HG02885 (cell line): ENCODE measurements around the gene C17orf67.

Experiments
- ATAC-seq: cut with Tn5 transposase; IDR thresholded peaks from one replicate; pipeline ENCODE4 v1.9.1; 2021; ENCODE audit warnings: mild to moderate bottlenecking; ENCODE audit not compliant: unreplicated experiment, poor library complexity

C17orf67 gene

DNA sequence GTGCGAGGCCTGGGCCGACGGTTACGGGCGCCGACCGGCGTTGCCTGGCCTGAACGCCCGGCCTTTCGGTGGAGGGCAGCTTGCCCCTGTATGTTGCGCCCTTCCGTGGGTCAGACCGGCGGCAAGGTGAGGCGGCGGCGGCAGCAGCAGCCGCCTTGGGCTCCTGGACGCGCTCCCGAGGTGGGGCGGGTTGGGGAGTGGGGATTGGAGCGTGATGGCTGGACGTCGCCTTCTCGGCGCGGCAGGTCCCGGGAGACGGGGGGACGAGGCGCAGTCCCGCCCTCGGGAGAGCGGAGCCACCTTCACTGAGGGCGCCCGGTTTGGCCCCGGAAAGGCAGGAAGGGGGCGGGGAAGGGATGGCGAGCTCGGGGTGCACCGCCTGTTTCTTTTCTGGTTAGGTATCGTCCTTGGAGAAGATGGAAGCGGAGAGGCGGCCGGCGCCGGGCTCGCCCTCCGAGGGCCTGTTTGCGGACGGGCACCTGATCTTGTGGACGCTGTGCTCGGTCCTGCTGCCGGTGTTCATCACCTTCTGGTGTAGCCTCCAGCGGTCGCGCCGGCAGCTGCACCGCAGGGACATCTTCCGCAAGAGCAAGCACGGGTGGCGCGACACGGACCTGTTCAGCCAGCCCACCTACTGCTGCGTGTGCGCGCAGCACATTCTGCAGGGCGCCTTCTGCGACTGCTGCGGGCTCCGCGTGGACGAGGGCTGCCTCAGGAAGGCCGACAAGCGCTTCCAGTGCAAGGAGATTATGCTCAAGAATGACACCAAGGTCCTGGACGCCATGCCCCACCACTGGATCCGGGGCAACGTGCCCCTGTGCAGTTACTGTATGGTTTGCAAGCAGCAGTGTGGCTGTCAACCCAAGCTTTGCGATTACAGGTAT, 902 bp upstream of the C17orf67 start:
- peak; percentile 34 for ATAC-seq

DNA sequence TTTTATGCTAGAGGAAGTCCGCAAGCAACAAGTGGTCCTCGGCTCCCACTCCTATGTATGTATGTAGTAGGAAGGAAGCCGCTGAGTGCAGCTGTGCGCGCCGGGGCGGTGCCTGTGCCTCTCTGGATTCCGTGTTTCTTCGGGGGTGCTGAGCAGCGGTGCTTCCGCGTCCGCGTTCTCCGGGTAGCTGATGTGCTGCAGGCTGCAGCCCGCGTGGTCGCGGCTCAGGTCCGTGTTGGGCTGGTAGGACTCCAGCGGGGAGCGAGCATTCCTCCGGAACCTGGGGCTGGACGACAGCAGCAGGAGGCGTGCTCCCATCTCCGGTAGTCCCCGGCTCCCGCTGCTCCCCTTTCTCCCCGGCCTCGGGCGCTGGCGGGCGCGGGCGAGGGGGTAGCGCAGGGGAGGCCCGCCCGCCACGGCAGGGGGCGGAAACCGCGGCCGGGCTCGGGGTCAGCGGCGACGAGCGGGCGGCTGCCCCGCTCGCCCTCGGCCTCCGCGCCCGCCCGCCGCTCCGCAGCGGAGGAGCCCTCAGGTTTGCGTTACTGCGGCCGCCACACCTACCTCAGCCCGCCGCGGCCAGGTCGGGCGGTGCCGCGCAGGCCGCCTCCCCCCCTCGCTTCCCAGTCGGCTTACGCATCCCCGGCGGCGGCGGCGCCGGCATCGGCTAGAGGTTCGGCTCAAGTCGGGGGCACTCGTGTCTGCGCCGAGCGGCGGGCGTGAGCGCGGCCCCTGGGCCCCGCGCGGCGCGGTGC, 487 bp downstream of the C17orf67 start:
- ATAC-seq, result peak; percentile 51

DNA sequence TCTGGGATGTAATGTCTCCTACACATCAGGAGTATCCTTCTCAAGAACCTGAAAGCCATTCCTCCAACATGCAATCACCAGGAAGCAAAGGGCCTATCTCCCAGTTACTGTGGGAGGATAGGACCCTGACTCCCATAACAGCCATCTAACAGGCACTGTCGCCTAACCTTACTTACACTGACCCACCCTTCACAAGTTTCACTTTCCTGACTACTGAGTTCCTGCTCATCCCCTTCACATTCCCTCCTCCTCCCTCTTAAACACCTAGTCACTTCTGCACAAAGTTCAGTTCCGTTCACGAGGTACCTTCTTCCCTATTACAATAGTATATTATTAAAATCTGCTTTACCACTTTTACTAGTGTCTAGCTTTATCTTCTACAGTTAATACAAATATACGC, 1.3 kb downstream of the C17orf67 start:
- no peak for ATAC-seq

DNA sequence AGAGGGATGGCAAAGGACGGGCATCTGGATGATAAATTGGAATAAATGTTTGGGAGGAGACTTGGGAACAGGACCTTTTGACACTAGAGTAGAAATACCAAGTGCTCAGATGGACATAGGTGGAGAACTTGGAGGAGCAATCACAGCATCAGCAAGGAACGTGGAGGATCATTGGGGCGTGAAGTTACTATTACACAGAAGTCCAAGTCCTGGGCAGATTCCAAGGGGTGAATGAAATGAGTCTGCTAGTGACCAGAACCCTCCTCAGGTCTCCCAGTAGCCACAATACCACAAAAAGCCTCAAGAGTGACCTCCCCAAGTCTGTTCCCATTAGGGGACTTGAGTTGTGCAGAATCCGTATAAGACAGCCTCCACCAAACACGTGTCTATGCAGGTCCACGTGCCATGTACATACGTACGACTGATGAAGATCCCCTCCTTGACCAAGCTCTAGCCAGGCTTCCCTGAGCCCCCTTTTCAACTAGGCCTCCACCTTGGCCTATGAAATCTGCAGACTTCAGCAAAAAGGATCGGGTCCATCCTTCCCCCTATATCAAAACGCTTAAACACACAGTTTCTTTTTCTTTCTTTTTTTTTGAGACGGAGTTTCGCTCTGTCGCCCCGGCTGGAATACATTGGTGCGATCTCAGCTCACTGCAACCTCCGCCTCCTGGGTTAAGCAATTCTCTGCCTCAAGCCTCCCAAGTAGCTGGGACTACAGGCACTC, 2.2 kb downstream of the C17orf67 start:
- no peak for ATAC-seq

DNA sequence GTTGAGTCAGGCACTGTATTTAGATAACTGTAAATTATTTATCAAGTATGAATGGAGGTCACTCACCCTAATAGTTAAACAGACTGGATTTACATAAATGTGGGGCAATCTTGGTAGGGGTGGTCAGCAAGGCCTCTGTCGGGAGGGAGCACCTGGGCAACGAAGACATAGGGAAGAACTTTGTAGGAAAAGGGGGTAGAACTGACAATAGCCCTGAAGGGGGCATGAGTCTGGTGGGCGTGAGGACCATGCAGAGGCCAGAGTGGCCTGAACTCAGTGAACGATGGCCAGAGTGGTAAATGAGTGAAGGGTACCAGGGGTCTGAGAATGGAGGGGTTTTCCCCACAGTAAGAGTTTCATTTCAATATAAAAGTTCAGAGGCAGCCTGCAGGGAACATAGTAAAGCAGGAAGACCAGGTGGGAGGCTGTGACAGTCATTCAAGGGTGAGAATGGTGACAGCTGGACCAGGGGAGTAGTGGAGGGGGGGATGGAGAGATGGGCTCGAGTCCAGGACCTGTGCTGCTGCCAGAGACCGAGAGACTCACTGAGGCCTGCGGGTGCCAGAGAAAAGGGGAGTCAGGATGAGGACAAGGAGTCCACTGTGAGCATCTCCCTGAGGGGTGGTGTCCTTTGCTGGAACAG, 2.9 kb downstream of the C17orf67 start:
- ATAC-seq, result no peak

DNA sequence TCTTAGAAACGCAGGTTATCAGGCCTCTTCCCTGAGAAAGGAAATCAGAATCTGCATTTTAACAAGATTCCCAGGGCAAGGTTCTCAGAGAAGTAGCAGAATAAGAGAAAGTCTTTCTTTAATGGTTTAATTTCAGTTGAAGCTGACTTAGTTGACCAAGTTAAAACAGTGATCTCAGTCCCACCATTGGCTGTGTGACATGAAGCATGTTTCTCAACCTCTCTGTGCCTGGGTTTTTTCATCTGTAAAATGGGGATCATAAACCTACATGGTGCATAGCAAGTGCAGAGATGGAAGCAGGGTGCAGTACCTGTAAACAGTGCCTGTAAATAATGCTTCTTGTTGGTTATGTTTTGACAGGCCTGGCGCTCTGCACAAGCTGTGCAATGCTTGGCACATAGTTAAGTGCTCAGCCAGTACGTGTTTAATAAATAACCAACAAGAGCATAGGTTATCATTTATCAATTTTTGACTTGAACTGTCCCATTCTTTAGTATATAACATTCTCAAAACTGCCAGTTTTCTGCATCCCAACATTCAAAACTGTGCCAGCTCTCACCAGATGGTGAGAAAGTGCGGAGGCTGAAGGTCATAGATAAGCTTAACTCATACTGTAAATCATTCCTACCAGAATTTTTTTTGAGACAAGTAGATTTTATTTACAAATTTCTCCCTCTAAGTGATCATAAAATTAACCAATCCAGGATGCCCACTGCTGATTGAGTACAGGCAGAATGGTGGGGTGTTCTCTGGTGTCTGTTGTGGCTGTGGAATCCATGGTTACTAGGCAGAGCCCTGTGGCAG, 6.9 kb downstream of the C17orf67 start:
- no peak for ATAC-seq

DNA sequence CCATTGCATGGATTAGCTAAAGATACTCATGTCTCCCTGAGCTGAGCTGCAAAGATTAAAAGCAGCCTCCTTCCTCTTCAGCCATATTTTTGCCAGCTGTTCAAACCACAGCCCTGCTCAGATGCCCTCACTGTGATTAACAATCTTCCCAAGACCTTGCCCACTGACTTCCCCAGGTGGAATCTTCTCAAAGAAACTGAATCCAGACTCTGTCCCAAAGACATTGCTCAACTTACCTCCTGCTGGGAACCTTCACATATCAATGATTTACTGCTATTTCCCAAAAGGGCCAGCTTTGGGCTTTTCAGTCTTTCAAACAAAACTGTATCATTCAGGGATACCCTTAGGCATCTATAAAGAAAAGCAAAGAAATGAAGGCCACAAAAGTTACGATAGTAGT, 9.2 kb downstream of the C17orf67 start:
- no peak for ATAC-seq

DNA sequence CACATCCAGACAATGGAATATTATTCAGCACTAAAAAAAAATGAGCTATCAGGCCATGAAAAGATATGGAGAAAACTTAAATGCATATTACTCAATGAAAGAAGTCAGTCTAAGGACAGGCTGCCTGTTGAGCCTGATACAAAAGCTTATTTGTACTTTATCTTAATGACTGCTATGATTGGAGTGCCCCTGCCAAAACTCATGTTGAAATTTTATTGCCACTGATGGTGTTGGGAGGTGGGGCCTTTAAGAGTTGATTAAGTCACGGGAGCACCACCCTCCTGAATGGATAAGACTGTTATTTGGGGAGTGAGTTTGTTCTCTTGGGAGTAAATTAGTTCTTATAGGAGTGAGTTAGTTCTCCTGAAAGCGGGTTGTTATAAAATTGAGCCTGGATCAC, 9.9 kb downstream of the C17orf67 start:
- ATAC-seq, result no peak

DNA sequence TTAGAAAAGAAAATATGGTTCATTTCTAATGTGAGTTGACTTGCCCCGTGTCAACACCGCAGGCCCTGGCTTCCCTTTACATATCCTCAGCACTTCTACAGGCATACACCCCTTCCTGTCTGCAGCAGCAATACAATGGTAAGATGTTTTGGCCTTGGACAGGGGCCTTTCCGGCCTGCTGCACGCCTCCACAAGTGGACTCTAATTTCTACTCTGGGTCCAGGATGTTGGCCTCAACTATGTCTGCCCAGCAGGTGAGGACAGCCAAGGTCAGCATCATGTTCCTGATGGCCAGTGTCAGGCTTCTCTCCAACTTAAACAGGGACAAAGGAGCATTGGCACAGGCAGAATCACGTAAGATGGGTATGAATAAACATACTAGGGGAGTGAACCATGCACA, 11.0 kb downstream of the C17orf67 start:
- no peak for ATAC-seq

- ATAC-seq, result no peak
Observed at GRCh38 chr17:56821847-56822534, 11.7 kb downstream of the C17orf67 start.

DNA sequence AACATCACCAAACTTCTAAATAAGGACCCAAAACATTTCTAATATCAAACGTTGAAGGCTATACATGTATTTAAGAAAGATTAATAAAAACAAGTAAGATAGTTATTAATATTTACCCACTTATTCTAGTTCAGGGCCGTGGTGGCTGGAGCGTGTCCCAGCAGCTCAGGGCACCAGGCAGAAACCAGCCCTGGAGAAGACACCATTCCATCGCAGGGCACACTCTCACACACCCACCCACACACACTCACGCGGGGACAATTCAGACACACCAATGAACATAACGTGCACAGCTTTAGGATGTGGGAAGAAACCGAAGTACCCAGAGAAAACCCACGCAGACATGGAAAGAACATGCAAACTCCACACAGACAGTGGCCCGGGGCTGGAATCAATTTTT, 13.5 kb downstream of the C17orf67 start:
- ATAC-seq, result no peak

GRCh38 chr17:56819431-56820145, 14.1 kb downstream of the C17orf67 start:
- peak; percentile 79 for ATAC-seq

- ATAC-seq, result no peak
Observed at GRCh38 chr17:56819030-56819429, 14.7 kb downstream of the C17orf67 start.

DNA sequence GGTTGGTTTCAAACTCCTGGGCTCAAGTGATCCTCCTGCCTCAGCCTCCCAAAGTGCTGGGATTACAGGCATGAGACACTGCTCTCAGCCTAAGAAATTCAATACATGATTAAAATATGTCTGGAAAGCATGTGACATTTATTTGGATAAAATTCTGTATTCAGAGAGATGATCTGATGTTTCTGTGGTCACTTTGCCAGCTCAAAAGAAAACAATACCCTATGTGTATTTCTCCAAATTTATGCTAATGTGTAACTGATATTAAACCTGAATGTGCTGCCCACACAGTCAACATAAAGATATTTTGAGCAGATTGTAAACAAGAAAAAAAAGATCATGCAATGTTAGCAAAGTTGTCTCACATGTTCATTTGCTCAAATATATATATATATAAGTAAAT, 16.7 kb downstream of the C17orf67 start:
- no peak for ATAC-seq

GRCh38 chr17:56815711-56816110, 18.0 kb downstream of the C17orf67 start:
- no peak for ATAC-seq

DNA sequence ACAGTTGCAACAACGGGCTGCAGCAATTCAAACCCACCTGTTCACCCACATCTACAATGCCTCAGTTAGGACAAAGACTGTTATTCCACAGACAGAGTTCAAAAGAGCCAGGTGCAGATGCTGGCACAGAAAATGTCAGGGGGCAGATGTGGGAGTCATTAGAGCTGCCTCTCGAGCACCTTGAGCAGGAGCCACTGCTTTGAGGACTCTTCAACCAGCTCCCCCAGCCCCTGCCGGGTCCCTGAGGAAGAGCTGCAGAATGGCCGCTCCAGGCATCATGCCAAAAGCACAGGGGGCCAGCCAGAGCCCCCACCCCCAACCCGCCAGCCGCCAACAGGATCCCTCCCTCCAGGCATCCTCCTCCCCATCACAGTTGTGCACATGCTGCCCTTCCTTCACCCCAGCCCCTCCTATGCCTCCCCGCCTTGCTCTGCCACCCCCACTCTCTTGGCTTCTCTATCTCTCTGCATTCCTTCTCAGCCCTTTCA, 20.8 kb downstream of the C17orf67 start:
- ATAC-seq, result no peak

DNA sequence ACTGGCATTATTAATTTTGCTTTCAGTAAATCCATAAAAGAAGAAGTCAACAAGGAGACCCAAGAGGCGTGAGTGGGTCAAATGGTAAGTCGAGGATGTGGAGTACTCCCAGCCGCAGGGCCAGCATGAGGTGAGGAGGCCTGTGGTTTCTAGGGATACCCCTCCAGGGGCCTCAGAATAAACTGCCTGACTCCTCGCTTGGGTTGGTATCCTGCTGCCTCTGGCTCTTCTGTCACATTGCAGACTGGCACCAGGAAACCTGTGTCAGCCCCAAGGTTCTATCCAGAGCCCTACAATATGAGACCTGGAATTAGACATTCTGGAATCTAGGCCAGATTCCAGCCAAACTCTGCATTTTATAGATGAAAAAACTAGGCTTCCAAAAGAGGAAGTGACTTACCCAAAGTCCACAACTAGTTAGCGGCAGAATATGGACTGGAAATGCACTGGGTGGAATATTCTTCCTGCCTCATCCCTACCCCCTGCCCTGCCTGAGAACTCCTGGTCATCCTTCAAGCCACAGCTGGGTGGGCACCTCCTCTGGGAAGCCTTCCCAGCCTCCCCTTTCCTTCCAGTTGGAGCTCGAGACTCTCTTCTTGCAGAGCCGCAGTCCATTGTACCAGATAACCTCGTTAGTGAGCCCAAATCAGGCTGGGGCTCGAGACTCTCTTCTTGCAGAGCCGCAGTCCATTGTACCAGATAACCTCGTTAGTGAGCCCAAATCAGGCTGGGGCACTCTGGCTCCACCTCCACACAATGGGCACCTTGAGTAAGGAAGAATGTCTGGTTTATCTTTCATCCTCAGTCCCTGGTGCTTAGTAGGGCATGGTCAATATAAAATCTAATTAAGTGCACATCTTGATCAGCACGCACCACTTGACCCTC, 22.6 kb downstream of the C17orf67 start:
- no peak for ATAC-seq
